ENCODE measurements around the gene ACCSL.
A peak's percentile ranks its signal among the peaks of the same experiment; 100 is the strongest.

The ACCSL gene

GRCh38 chr11:44096360-44097185, 48.8 kb downstream of the ACCSL start:
- DNase-seq (ENCODE audit: low spot score): no peak

- DNase-seq (ENCODE audit: low spot score): no peak
Measured at GRCh38 chr11:44097821-44098220, 50.0 kb downstream of the ACCSL start.

GRCh38 chr11:44101098-44101497, 53.3 kb downstream of the ACCSL start:
- no peak for DNase-seq (ENCODE audit: low spot score)

- DNase-seq (ENCODE audit: low spot score): peak; percentile 27
Measured at GRCh38 chr11:44104481-44105294, 56.9 kb downstream of the ACCSL start.

GRCh38 chr11:44108260-44108659, 60.5 kb downstream of the ACCSL start:
- no peak for DNase-seq (ENCODE audit: low spot score)

Measured in cerebellar cortex (tissue), 1 donor.